ENCODE data around the gene PSMB8.

Gene PSMB8

DNA sequence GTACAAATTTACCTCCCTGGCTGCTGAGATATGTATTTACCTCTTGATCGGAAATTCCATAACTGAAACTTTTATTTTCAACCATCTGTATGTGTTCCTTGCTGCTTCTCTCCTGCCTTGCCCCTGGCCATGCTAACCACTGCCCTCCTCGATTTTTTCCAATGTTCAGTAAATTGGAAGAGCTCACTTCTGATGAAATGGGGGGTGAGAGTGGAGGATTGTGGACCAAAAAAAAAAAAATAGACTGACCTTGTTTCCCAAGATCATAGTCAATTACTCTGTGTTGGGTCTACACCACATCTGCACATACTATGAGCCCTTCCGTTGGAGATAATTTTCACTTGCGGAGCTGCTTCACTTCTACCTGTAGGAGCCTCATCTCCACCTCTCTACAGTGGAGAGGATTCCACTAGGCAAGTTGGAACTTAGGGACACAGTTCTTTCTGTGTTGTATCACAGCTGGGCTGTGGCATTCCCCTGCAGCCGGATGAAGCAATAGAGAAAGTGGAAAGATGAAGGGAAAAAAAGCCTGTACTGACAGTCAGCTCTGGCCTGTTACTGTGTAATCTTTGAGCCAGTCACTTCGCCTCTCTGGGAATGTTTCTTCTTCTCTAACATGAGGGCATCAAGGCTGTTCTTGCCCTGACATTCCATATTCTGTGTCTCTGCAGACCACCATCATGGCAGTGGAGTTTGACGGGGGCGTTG, 11.8 kb upstream of the PSMB8 start:
- no peak for DNase-seq

DNA sequence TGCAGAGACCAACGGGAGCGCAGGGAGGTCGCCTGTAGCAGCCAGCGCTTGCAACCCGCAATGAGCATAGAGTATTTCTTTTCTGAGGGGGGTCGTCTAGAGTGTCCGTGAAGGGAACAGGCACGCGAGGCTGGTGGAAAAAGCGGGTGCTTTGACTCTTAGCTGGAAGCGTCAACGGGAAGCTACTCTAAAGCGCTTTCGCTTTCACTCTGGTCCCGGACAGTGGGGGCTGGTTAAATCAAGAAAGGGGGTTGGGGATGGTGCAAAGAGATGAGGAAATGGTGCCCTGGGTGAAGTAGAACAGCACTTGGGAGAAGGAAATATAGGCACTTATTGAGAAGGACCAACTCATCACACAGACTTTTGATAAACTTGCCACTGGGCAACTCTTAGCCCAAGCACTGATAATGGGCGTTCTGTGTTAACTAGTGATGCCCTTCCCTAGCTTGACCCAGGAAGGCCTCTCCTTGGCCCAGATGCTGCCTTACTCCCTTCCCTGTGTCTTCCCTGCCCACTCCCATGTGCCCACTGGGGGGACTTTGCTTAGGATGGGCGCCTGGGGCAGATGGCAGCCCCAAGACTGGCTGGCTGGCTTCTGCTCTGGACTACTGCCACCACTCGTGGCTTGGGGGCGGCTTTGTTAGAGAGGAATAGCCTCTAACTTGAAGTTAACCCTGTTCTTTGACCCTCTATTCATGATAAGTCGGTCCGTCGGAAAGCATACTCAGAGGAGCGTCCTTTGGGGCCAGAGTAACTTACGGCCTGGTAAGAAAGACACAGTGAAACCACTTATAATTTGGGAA, 10.7 kb upstream of the PSMB8 start:
- DNase-seq: no peak

- peak; percentile 84 for DNase-seq
These were observed 9.9 kb upstream of the PSMB8 start, which contains the start of the genes PSMB9 and TAP1 for GRCh38 chr6:32853541-32854375. PSMB9 (plus strand) TSS chr6:32854192; CDS start chr6:32854230, 38 bp downstream. TAP1 (minus strand) TSS chr6:32853704; CDS start chr6:32853636, 68 bp downstream.

DNA sequence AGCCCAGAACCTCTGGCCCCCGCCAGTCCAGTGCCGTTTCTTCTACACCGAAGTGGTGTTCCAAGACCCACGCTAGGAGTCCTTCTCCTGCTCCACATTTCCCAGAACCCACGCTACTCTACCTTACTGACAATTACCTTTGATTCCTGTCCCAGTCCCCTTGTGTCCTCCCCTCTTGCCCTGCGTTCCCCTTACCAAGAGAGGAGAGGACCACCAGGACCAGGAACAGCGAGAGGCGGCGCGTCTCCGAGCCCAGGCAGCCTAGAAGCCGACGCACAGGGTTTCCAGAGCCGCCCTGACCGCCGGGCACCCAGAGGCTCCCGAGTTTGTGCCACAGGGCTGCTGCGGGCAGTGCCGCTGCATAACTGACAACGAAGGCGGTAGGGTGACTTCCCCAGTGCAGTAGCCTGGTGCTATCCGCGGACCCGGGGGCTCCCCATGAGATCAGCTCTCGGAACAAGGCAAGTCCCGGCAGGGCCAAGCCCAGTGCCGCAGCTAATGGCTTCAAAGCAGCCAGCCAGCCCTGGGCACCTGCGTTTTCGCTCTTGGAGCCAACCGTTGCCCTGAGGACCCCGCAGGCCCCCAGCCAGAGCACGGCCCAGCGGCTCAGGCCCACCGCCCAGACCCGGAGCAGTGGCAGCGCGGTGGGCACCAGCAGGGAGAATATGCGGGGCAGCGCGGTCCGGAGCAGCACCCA, 9.1 kb upstream of the PSMB8 start:
- peak; percentile 48 for DNase-seq

GRCh38 chr6:32852018-32852843, 8.4 kb upstream of the PSMB8 start:
- DNase-seq: no peak

DNA sequence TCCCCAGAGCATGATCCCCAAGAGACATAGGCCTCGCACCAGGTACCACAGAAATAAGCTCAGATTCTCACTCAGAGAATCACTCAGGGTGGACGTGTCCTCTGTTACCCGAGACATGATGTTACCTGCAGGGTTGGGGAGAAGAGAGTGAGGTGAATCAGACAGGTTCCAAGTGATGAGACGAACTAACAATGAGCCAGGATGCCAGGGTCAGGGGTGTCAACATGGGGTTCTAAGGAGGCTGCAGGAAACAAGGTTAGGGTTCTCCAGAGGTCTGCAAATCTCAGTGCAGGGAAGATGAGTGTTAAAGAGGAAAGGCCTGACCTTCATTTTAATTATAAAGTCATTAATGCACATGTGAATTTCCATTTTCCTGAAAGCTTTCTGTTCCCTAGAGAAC, 7.2 kb upstream of the PSMB8 start:
- DNase-seq: no peak

DNA sequence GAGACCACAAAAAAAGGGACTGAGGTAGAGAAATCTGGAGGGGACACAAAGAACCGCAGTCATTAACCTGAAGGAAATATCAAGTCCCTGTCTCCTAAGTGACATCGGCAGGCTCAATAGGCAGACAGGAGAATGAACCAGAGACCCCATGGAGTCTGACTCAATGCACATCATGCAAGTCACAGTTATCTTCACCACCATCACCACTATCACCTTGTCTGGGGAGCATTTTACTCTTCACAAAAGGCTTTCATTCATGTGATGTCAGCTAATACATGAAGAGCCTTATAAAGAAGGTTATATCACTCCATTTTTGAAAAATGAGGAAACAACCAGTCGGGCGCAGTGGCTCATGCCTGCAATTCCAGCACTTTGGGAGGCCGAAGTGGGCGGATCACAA, 5.3 kb upstream of the PSMB8 start:
- DNase-seq: no peak

DNA sequence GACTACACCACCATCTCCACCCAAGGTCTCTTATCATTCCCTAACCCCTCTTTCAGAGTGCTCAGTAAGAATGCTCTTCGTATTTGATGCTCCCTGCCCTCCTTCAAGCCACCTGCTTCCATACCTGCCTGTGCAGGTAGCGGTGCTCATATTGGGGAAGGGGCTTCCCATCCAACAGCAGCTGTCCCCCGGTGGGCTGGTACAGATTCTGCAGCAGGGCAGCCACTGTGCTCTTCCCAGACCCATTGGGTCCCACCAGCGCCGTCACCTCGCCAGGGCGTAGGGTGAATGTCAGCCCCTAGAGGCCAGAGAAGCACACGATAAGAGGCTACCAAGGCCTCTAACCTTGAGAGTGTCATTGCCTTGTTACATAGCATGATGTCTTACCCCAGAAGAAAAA, 3.9 kb upstream of the PSMB8 start:
- no peak for DNase-seq

DNA sequence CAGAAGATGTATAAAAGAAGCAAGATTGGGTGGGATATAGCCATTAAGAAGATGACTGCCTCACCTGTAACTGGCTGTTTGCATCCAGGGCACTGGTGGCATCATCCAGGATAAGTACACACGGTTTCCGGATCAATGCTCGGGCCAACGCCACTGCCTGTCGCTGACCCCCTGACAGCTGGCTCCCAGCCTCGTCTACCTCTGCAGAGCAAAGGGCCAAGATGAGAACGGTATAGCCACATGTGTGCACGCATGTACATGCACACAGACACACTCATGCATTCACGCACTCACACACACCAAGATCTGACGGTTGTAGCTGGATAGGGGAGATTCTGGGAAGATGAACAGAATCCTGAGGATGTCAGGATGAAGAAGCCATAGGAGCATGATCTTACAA, 3.2 kb upstream of the PSMB8 start:
- DNase-seq: no peak

- DNase-seq: no peak
These were observed 1.6 kb upstream of the PSMB8 start for GRCh38 chr6:32845384-32845884.

DNA sequence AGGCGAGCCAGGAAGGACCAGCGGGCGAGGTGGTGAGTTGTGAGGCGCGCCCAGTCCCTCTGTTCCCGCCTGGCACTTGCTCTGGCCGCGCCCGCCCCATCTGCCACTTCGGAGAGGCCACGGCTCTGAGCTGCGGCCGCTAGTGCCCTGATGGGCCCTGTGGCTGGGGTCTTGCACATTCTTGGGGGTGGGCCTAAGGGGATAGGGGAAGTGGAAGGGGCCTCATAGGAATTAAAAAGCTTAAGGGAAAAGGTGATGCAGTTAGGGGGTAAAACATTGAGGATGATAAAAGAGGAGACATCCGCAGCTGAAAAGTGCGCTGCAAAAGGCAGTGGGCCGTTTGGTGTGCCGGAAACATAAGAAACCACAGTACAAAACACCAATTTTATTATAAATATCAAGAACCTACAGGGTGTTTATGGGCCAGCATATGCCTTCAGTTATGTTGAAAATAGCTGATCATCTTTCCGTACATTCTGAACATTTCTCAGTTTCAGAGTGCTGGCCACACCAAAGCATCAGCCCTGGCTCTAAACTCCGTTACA, 1.1 kb upstream of the PSMB8 start:
- no peak for DNase-seq

DNA sequence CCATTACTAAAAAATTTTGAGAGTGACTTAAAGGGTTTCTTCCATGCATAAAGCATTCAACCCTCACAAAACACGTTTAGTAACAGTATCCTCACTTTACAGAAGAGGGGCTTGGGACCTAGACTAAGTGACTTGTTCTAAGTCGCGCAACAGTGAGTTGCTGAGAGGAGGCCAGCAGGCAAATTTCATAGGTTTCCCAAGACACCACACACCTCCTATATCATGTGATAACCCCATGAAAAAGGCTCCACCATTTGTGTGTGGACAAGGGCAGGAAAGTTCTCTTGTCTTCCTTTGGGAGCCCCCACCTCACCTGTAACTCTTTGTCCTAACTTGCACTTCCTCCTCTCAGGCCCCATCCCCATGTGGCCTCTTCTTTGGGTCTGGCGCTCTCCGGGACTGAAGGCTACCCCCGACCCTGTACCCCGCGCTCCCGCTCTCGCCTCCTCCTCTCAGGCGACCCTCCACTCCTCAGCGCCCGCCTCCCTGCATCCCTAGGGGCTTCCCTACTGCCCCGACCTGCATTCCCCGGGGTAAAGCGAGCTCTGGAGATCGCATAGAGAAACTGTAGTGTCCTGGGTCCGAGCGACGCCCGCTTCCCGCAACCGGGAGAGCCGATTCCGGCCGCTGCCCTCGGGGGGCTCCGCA, 392 bp downstream of the PSMB8 start:
- DNase-seq: no peak

- no peak for DNase-seq
These were observed 1.2 kb downstream of the PSMB8 start for GRCh38 chr6:32842690-32843089.

DNA sequence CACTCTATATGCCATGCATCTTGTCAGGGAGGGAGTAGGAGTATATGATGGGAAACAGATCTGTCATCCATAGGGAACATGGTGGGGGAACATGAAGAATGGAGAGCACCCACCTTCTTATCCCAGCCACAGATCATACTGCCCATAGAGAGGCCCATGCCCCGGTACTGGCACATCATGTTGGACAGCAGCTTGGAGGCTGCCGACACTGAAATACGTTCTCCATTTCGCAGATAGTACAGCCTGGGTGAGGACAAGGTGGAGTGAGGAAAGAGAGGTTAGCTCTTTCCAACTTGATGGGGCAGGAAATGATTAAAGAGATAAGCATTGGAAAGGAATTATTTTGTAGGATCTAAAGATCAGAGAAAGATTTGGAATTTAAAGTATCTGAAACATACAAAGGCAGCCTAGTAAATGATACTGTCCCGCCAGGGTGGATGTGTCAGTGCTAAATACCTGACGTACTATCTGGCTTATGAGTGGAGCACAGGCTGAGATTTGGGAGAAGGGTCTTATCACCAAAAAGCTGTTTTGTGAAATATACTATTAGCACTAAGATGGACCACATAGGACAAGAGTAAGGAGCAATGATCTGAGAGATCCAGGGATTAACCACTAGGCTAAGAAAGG, 1.7 kb downstream of the PSMB8 start:
- no peak for DNase-seq

DNA sequence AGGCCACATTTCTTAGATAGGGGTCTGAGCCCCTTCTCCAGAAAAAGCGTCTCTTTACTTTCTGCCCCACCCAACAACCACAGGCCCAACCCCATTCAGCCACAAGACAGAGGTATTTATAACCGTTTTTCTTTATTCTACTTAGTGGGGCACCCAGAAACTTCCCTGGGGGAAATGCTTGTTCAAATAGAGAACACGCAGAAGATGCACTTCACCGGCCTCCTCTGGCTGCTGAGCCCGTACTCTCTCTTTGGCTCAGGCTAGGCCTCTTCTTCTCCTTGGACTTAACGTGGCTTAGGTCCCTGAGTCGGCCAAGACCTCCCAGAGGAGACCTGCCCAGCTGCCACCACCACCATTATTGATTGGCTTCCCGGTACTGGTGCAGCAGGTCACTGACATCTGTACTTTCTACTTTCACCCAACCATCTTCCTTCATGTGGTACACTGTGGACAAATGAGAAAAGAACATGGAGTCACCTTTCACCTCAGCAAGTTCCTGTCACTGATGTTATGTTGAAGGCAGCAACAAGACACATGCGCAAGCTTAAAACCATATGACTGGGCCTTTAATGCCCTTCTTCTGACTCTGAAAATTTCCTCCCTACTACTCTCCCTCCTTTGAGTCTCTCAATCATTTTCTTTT, 3.1 kb downstream of the PSMB8 start:
- DNase-seq: no peak

DNA sequence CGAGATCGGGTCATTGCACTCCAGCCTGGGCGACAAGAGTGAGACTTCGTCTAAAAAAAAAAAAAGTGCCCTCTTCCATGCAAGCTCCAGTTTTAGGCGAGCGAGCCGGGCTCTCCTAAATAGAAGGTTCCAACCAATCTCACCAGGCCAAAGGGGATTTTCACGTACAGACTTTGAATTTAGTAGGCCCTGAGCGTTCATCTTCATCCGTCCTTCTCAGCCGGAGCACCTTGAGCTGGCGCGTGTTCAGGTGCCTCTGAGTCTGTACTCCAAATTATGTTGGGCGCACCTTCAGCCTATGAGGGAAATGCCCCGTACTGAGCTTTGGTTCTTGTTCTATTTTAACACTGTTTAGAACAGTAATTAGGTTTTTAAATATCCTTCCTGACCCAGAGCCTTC, 4.5 kb downstream of the PSMB8 start:
- no peak for DNase-seq

DNA sequence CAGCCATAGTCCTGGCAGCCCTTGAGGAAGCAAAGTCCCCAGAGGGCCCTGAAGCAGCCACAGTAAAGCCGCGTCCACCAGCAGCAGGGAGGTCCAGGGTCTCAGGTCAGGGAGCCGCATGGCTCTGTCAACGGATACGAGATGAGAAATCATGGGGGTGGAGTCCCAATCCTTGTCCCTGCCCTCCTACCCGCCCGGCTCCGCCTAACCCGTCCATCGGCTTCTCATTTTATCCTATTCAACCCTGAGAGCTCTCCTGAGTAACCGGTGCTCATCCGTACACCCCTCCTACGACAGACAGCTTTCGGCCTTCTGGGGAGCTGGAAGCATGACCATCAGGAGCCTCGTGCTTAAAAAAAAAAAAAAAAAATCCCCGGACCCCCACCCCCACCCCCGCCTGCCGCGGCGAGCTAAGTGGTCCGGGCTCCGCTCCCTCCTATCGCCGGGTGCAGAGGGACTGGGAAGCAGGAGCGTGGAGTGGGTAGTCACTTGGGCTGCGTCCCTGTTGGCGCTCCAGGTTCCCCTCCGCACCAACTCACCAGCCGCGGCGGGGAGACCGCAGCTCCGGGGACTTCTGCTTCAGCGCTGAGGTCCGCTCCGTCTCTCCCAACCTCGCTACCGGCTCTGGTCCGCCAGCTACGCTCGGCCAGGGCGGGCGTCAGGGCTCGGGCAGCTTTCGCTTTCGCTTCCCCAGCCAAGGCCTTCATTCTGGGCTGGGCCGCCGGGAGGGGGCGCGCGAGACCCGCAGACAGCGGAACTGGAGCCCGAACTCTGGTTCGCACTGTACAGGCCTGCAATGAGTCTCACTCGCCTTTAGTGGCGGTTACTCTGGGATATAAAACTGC, 5.5 kb downstream of the PSMB8 start, which contains the start of gene TAP2:
Gene TAP2, minus strand, starts transcription at position 626 of the 845 bp plus-strand sequence. Its CDS starts 506 bp downstream, at position 120.
- DNase-seq: peak; percentile 96

DNA sequence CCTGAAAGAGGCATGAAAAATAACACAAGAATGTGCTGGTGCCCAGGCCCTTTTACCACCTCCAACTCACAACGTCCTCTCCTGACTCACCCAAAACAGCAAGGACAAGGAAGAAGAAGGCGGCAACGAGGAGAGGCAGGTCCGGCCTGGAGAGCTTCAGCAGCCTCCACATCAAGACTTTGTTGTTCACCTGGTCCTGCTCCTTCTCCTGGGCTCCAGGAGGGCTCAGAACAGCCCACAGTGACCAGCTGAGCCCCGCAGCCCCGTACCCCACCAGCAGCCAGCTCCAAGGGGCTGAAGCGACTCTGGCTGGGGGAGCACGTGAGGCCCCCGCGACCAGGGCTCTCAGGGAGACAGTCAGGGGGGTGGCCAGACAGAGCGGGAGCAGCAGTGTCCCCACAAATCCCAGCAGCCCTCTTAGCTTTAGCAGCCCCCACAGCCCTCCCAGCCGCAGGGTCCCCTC, 6.2 kb downstream of the PSMB8 start:
- DNase-seq: no peak

Measured in activated gamma-delta T cell (primary cell).